Retina (tissue), 1 donor: ENCODE data around the gene TSC1.
"Not testable (repeated sequence)": the region's sequence is repeated elsewhere in the genome, so short reads cannot be mapped to it uniquely, and the experiment has no call there.

Experiments used
- DNase-seq: peaks from one replicate; pipeline ENCODE4 v3.0.0-alpha.2; 2016

The TSC1 gene

DNA sequence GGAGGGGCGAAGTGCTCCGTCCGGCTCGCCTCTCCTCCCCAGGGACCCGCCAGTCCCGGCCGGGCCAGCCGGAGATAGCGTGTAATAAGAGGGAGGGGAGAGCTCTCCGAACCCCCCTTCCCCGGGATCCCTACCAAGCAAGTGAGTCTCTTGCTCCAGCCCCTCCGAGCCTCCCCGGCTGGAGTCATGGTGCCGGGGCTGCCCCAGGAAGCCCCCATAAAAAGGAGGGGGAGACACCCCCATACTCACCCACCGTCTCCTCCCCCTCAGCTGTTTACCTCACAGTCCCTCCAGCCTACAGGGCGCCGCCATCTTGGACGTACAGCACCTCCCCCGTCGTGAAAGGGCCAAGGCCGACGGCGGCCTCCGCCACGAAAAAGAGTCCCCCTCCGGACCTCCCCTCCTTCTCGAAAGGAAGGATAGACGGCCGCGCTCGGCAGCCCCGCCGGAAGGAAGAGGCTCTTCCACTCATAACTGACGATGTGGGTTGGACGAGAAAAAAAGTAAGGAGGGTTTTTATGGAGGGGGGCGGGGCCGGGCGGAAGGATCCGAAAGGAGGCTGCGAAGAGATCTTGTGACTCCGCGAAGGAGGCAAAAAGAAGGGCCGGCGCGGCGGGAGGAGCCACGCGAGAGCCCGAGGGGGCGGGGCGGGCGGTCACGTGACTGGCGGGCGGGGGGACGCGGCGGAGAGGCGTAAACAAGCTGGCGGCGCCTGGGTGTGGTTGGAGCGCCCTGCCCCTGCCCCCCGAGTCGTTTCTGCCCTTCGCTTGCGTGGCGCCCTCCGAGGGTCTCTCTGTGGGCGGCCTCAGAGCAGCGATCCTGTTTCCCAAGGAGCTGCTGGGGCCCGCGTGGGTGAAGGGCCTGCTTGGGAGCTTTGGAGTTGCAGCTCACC lies at the start of gene TSC1:
Gene TSC1, minus strand, starts transcription at position 323 of the 892 bp plus-strand sequence. CDS start 15,744 bp downstream, outside the sequence.
- DNase-seq, result peak; percentile 99

DNA sequence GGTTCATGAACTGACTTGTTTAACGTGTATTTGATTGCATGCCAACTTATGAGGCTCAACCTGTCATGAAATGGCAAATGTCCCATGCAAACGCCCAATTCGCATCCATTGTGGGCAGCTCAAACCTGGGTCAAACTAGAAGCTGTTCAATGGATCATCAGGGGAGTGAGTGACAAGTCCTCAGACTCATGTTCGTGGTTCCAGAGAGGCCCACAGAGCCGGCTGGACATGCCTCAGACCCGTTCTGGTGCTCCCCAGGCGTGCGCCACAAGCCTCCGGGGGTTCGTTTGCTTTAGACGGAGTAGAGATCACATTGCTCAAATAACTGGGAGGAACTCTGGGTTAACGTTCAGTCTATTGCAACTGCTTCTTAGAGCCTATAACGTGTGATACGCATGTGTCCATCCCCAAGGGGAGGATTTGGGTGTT lies 49.1 kb upstream of the TSC1 start:
- DNase-seq, result no peak

DNA sequence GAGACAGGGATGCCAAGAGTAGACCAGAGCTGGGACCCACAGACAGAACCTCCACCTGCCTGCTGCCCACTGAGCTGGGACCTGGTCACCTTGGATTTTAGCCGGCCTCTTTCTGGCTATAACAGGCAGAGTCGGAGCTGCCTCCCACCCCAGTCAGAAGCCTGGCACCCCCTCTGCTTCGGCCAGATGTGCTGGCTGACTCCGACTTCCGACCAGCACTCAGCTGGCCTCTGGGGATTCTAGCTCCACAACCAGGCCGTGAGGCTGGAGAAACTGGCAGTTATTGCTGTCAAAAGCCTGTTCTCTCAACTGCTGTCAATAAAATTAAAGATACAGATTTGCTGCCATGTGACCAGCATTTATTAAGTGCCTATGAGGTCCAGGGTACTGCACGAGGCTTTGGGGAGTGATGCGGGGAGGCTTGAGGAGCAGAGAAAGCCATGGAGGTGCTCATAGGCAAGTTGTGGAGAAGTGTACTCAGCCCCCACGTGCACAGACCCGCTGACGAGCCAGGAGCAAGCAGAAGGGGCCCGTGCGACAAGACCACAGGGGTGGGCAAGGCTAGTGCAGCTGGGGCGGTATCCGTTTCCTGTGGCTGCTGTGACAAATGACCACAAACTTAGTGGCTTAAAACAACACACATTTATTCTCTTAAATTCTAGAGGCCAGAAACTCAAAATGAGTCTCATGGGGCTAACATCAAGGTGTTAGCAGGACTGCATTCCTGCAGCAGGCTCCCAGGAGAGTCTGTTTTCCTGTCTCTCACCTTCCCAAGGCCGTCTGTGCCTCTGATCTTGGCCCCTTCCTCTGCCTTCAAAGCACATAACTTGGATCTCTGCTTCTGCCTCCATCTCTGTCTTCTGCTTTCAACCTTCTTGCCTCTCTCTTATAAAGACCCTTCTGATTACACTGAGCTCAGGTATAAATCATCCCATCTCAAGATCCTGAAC lies 47.2 kb upstream of the TSC1 start:
- peak; percentile 20 for DNase-seq

DNA sequence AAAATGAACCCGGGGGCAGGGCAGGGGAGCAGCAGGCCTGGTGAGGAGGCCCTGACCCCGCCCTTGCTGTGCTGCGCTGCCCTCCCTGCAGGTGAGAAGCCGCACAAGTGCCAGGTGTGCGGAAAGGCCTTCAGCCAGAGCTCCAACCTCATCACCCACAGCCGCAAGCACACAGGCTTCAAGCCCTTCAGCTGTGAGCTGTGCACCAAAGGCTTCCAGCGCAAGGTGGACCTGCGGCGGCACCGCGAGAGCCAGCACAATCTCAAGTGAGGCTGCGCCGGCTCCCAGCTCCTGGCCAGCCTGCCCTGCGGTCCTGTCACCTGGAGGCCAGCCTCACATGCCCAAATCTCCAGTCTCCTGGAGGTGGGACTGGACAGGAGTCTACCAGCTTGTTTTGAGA lies 46.4 kb upstream of the TSC1 start:
- no peak for DNase-seq

DNA sequence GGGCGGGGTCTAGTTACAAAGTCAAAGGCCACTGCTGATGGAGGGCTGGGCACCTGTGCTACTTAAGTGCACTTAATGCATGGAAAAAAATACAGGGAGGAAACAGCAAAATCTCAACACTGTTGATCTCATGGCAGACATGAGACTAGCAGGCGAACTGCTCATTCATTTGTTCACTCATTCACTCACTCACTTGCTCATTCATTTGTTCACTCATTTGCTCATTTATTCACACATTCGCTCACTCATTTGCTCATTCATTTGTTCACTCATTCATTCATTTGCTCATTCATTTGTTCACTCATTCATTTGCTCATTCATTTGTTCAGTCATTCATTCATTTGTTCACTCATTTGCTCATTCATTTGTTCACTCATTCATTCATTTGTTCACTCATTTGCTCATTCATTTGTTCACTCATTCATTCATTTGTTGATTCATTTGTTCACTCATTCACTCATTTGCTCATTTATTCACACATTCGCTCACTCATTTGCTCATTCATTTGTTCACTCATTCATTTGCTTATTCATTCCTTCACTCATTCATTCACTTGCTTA lies 45.7 kb upstream of the TSC1 start:
- DNase-seq, result not testable (repeated sequence)

DNA sequence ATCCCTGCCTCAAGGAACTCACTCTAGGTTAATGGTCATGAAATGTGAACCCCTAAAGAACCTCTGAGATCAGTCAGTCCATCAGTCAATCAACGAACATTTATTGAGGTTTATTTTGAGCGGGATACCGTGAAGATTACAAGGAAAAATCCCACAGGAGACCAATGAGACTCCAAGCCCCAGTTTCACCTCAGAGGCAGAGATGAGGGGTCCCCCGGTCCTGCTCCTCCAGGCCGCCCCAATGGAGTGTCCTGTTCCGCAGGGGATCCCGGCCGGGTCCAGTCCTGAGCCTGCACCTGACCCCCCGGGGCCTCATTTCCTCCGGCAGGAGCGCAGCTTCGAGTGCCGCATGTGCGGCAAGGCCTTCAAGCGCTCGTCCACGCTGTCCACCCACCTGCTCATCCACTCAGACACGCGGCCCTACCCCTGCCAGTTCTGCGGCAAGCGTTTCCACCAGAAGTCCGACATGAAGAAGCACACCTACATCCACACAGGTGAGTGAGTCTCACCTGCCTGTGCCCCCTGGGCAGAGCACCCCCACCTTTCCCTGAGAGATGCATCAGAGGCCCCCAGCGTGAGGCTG lies 45.1 kb upstream of the TSC1 start:
- DNase-seq, result peak; percentile 44

DNA sequence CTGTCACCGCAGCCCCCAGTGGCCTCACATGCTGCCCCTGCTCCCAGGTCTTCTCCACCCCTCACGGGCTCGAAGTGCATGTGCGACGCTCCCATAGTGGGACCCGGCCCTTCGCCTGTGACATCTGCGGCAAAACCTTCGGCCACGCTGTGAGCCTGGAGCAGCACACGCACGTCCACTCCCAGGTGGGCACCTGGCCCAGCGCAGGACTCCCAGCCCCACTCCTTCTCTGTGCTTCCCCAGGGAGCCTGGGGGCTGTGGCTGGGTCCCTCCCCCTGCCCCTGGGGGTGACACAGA lies 44.5 kb upstream of the TSC1 start:
- no peak for DNase-seq

DNA sequence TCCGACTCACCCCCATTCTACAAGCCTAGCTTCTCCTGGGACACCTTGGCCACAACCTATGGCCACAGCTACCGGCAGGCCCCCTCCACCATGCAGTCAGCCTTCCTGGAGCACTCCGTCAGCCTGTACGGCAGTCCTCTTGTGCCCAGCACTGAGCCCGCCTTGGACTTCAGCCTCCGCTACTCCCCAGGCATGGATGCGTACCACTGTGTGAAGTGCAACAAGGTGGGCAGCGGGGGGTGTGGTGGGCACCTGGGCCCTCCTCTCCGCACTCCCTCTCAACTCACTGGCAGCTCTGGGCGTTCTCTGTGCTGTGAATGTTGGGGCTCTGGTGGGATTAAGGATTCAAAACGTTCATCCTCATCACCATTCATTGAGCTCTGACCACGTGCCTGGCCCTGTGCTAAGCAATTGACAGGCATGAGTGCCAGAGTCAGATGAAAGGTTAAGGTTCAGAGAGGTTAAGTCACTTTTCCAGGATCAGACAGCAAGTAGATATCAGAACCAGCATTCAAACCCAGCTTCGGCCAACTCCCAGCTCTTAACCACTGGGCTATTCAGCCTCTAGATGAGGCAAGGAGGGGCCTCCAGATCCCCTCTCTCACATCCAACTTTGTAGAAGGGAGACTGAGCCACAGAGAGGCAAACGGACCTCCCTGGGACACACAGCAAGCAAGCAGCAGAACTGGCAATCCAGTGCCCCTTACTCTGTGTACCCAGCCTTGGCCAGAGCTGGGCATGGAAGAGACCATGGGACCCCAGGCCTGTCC lies 44.0 kb upstream of the TSC1 start:
- no peak for DNase-seq

DNA sequence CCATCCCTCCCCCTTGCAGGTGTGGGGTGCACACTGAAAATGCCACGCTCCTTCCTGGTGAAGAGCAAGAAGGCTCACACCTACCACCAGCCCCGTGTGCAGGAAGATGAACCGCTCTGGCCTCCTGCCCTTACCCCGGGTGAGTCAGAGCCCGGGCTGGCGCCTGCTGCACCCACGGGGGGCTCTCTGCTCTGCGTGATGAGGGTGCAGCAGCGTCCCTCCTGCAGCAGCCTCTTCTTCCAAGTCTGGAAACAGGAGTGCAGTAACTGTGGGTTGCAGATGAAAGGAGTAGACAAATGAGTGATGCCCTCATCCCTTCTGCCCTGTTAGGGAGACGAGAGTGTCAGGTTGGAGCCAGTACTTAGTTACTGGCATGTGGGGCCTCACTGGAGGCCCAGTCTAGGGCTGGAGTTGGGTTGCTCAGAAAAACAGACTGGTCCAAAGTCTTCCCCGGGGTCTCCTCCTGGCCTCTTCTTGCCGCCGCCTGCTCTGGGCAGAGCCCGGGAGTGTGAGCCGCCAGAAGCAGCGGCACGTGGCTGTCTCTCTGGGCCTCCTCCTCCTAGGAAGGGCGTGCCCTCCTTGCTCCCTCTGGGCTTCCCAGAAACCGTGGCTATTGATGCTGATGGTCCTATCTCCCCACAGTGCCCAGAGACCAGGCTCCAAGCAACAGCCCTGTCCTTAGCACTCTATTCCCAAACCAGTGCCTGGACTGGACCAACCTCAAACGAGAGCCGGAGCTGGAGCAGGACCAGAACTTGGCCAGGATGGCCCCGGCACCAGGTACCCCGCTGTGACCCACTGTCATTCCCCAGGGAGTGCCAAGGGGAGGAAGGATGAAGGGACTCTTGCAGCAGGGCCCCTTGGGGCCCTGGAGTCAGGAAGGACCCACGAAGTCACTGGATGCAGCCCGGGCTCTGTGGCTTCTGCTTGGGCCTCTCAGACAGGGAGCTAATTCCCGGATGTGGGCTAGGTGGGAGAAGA lies 42.5 kb upstream of the TSC1 start:
- DNase-seq, result no peak

DNA sequence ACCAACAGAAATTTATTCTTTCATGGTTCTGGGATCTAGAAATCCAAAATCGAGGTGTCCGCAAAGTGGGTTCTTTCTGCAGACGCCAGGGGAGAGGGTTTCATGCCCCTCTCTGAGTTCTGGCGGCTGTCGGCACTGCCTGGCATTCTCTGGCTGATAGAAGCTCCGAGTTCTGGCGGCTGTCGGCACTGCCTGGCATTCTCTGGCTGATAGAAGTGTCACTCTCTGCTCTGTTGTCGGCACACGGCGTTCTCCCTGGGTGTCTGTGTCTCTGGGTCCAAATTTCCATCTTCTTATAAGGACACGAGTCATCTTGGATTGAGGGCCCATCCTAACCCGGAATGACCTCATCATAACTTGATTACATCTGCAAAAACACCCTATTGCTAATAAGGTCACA lies 41.7 kb upstream of the TSC1 start:
- DNase-seq, result no peak

DNA sequence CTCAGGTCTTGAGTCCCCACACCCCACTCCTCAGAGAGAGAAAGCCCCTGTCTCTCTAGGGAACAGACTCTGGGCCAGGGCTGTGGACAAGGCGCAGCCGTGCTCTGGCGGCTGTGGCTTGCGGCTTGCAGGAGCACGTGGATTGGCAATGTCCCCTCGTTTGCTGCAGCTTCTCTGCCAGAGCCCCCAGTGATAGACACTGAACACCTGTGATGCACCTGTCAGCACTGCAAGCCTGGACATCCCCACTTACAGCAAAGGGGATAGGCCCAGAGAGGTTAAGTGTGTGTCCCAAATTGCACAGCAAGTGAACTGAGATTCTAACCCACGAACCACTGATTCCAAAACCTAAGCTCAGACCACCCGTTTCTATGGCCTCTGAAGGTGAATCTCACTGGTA lies 41.1 kb upstream of the TSC1 start:
- DNase-seq, result no peak

DNA sequence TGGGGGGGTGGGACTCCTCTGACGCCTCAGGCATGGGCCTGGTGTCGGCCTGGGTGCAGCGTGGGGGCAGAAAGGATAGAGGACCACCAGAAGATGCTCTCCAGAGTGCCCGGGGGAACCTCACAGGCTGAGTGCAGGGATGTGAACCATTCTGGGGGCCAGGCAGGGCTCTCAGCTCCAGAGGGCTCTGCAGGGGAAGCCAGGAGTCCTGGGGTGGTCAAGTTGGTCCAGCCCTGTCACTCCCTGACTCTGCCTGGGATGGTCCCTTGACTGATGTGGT lies 40.6 kb upstream of the TSC1 start:
- no peak for DNase-seq

DNA sequence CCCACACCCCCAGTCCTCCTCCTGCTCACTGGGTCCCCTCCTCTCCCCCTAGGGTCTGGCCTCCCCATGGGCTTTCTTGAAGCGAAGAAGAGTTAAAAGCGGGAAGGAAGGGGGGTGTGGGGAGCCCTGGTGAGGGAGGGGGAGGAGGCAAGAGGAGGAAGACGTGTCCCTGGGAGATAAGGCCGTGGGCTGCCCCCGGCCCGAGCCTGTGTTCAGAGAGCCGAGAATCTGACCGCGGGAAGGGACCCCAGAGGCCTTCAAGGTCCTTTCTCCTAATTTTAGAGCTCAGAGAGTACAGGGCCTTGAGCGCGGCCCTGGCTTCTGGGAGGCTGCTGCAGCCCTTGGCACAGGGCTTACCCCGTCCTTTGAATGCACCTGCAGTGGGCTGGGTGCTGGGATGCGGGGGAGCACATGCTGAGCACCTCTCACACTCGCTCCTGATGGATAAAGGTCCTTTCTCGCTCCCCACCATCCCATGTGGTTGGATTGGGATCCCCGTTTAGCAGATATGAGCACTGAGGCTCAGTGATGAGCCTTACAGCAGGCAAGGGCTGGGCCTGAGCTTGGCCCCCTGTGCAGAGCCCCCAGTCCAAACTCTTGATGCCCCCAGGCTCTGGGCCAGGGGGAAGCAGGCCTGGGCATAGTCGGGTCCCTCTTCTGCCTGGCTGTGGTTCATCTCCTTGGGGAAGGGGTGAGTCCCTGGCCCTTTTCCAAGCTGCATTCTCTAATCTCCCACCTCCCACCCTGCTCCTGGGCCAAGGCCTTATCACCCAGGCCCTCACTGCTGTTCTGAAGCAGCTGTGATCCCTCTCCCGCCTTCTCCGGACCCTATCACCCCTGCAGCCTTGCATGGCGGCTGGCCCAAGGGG lies 40.0 kb upstream of the TSC1 start:
- no peak for DNase-seq

DNA sequence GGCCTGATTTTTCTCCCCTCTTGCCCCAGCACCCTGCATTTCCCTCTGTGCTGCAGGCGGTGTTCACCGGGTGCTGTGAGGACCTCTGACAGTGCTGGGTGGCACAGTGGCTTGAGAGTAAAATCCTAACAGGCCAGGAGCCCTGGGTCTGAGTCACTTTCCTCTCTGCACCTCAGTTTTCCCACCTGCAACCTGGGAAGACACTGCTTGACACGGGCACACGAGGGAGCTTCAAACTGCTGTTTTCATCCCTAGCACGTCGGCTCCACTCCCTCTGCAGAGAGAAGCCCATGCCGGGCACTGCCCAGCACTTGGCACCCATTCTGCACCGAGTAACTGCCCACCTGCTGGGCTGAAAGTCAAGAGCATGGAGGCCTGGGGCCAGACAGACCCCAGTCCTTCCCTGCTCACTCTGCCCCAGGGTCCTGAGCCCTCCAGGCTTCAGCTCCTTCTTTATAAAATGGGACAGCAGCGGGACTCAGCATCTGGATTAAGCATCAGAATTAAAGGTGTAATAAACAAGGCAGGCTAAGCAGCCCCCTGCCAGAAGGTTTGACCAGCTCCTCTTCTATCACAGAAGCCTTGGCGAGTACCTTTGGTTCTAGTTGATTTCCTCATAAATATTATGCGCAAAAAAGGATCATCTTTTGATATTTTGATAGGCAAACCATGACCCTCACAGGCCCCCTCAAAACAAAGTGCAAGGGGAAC lies 39.2 kb upstream of the TSC1 start:
- DNase-seq, result no peak

DNA sequence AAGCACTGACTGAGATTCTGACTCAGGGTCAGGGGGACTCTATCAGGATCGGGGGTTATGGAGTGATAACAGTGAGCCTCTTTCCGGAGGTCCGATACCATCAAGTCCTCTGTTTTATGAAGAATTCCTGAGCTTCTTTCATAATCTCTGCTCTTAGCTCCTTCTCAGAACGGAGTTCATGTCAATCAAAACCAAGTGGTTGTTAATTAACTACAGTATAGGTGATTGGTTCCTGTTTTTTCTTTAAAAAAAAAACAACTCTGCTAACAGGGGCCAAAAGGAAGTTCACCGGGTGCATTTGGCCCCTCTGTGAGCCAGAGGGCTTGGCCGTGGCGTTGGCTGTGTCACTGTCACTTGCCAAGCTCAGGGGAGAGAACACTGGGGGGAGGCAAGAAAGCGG lies 38.0 kb upstream of the TSC1 start:
- DNase-seq, result no peak

DNA sequence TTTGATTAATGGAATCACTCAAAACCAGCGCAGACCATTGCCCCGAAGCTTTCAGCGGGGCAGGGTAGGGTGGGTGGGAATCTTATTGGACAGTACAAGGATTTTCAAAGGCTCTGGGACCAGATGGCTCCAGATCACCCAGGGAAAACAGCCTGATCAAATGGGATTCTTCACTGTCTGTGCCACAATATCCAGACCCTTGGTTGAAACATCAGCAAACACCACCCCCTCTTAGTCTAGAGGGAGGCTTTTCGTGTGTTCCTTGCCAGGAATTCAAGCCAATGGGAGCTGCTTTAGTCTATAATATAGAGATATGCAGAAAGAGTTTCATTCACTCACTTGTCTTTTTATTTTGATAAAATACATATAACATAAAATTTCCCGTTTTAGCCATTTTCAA lies 35.7 kb upstream of the TSC1 start:
- DNase-seq, result no peak

DNA sequence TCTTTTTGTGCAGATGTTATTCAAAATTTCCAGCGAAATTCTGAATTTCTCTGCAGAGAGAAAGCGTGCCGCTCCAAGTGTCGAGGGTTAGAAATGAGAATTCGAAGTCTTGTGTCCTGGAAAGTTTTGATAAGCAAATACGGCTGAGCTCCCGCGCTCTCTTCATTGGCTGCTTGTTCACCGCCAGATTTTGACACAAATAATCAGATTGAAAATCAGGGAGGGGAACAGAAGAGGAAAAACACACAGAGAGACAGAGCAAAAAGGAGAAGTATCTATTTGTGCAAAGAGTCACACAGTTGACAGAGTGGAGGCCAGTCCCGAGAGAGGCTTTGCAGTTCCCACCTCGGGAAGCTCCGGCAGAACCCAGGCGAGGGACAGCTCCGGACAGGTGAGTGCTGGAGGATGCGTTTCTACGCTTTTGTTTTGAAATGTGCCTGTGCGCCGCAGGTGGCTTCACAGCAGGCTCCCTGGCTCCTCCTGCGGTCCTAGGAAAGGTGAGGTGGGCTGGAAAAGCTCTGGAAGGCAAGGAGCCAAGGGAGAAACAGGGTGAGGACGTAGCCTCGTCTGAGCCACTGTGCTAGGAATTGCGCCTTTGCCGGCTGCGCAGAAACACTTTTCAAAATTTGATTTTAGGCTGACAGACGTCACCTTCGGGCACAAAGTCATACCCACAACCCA lies 34.2 kb upstream of the TSC1 start, which contains the start of gene GFI1B:
Gene GFI1B, plus strand, starts transcription at position 244 of the 681 bp plus-strand sequence. CDS start 7,985 bp downstream, outside the sequence.
- peak; percentile 14 for DNase-seq

DNA sequence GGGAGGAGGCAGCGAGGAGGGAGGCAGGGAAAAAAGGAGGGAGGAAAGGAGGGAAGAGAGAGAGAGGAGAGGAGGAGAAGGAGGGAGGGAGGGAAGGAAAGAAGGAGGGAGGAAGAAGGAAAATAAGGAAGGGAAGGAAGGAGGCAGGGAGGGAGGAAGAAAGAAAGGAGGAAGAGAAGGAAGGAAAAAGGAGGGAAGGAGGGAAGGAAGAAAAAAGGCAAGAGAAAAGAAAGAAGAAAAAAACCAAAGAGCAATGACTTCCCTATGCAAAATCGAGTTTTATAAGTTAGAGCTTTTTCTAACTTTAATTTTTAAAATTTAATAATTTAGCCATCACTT lies 33.7 kb upstream of the TSC1 start:
- no peak for DNase-seq

DNA sequence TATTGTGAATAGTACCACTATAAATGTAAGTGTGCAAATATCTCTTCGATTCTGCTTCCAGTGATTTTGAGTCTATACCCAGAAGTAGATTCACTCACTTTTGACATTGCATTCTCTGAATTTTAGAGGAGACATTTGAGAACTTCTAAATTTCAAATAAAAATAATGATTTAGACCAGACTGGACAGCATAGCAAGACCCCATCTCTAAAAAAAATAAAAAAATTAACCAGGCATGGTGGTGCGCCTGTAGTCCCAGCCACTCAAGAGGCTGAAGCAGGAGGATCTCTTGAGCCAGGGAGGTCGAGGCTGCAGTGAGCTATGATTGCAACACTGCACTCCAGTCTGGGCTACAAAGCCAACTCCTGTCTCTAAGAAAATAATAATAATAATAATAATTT lies 32.2 kb upstream of the TSC1 start:
- no peak for DNase-seq
